GM19043 (cell line): ENCODE results near the gene ATP6V1C2.
"Not testable (repeated sequence)": the region's sequence is repeated elsewhere in the genome, so short reads cannot be mapped to it uniquely, and the experiment has no call there.

Experiments used
- ATAC-seq: cut with Tn5 transposase; IDR thresholded peaks from one replicate; pipeline ENCODE4 v1.9.1; 2021; ENCODE audit warnings: low read depth; ENCODE audit not compliant: unreplicated experiment

The ATP6V1C2 gene

DNA sequence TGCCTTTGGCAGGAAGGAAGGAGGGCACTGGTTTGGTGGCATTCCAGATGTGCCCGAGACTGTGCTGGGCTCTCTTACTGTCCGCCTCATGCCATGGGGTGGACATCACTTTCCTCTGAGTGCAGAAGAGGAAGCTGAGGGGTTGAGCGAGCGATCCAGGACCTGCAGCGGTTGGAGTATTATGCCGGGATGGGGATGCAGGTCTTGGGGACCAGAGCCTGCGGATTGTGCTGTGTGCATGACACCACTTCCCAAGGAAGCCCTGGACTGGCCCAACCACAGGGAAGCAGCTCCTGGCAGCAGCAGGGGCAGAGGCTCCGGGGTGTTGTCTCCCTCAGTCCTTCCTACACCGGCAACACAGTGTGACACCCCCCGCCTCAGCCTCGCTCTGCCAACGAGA is 44.5 kb downstream of the ATP6V1C2 start:
- ATAC-seq: no peak

DNA sequence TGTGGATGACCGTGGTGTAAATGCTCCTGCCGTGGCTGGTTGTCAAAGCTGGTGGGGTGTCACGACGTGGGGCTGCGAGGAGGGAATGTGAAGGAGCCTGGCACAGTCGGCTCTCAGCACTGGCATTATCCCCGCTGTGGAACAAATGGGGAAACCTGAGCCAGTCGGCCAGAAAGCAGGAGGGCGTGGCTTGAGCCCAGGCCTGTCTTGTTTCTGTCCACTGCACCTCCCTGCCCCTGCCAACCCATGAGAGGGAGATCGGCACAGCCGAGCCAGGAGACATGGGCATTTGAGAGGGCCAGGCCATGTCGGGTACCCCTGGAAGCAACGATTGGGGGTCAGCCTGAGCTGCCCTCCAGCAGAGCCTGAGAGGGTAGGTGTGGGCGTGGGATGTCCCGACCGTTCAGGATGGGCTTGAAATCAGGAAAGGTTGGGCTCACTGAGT is 46.7 kb downstream of the ATP6V1C2 start:
- ATAC-seq: no peak

- ATAC-seq: no peak
Observed at GRCh38 chr2:10770956-10771750, 49.7 kb downstream of the ATP6V1C2 start.

- no peak for ATAC-seq
Observed at GRCh38 chr2:10771786-10772185, 50.4 kb downstream of the ATP6V1C2 start.

DNA sequence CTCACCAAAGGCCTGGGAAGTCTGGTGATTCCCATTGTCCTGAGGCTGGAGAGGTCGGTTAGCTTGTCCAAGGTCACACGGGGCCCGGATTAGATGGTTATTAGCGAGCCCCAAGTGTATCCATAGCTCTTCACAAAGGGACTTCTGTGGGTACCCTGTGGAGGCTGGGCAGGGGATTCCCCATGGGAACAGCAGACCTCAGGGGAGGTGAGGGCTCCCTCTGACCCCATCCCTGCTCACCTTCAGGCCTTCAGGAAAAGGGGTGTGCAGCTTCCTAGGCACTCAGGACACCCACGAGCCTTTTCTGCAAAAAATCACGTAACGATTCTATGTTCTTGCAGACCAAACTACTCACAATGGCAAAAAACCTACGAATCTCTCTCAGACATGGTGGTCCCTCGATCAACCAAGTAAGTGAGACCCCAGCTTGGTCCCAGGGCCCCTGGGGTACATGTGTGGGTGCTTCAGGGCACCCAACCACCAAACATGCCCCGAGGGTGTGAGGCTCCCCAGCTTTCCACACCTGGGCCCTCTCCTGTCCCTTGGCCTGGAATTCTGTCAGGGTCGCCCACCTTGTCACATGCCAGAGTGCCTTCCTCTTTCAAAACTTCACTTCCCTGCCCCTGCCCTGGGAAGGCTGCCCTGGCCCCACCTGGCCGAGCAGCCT is 50.9 kb downstream of the ATP6V1C2 start:
- no peak for ATAC-seq

DNA sequence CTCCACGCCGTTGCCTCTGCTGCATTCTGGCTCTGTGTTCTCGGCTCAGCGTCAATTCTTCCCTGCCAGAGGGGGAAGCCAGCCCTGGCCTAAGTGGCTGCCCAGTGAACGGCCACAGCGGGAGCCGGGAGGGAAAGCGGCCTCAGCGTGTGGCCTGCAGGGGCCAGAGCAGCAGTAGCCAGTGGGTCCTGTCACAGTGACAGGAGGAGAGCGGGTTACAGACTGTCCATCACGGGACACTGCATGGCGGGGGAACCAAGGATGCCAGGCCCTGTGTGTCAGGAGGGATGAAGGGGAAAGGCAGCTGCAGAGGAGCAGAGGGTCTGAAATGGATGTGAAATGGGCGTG is 51.4 kb downstream of the ATP6V1C2 start:
- no peak for ATAC-seq

GRCh38 chr2:10773821-10774341 is 52.5 kb downstream of the ATP6V1C2 start:
- no peak for ATAC-seq

DNA sequence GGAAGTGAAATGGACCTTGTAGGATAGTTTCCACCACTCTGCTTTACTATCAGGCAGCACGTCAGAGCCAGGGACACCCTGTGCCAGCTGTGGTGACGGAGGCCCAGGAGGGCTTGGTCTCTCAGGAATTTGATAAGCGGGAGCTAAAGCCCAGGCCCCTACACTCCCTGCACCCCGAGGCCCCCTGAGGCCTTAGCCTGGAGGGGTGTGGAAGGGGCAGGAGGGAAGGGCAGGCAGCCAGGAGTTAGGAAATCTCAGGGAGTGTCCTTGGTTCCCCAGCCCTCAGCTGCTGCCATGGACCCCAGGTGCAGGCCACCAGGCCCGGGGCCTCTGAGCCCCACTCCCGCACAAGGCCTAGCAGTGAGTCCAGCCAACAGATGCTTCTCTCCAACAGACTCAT is 53.0 kb downstream of the ATP6V1C2 start:
- ATAC-seq: no peak

DNA sequence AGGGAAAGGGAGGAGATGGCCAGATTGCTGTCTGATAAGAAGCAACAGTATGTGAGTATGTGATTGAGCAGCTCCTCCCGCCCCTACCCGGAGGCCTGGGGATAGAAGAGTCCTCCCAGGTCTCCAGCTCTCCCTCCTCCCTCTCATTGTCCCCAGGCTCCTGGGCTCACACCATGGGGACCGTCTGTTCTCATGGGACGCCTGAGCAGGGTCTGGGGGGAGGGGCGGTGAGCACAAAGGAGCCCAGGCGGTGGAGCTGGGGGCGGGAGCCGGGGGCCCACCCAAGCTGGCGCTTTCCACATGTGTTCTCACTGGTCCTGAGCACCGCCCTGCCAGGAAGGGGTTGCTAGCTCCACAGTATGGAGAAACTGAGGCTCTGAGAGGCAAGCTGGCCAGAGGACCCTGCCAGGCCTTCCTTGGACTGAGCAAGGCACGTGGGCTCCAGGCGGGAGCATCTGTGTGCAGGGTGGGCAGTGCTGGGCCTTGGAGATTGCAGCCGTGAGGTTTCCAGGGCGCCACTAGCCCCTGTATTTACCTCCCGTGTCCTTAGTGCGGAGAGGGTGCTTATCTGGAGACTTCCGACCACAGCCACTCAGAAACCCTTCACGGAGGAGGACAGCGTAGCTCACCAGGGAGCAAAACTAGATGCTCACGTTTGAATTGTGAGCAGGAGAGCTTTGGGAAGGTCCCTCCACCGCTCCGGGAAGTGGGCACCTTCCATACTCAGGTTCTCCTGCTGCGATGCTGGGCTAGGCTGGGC is 53.8 kb downstream of the ATP6V1C2 start:
- no peak for ATAC-seq

DNA sequence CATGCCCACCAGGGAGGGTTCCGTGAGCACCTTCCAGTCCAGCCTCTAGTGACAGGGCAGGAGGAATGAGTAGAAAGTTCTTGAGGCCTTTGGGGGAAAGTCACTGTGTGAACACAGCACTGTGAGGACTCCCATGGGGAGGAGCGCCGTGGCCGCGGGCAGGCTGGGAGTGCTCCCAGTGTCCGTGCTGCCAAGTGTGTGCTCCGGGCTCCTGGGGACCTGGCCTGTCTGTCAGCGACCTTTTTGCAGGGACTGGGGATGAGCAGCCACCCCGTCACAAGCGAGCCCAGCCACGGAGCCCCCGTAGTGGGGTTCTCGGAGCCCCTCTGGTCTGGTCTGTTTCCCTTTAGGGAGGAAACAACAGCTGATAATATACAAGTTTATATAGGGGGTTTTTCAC is 54.4 kb downstream of the ATP6V1C2 start:
- no peak for ATAC-seq

GRCh38 chr2:10776231-10776977 is 55.0 kb downstream of the ATP6V1C2 start:
- no peak for ATAC-seq

GRCh38 chr2:10777111-10777841 is 55.8 kb downstream of the ATP6V1C2 start:
- ATAC-seq: no peak

DNA sequence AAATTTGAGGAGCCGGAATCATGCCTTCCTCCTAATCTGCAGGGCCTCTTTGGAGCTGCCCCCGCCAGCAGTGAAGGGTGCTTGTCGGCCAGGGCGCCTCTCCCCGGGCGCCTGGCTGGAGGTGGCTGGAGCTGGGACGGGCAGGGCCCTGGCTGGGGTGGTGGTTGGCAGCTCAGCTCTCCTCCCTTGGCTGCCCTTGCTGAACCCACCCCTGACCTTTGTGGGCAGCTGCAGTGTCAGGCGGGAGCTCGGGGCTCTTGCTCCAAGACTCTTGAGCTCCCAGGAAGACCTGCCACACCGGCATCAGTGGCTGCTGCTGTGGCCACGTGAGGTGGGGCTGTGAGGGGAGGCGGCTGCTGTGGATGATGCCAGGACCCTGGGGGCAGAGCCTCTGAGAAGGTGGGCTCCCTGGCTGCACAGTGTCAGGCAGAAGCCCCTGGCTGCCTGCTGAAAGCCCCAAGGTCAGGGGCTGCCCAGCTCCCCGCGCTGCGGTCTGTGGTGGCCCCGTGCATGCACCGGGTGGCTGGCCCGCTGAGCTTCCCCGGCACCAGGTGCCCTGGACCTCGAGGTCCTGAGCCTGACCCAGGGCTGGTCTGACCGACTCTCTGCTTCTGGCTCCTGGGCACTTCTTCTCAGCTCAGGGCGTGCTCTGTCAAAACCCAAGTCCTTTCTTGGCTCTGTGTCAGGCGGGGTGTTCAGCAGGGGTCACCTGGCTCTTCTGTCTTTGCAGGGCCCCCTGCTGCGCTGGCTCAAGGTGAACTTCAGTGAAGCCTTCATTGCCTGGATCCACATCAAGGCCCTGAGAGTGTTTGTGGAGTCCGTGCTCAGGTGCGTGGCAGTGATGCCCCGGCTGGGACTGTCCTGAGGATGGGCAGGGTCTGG is 56.7 kb downstream of the ATP6V1C2 start:
- ATAC-seq: no peak

- no peak for ATAC-seq
Observed at GRCh38 chr2:10778724-10779115, 57.3 kb downstream of the ATP6V1C2 start.

DNA sequence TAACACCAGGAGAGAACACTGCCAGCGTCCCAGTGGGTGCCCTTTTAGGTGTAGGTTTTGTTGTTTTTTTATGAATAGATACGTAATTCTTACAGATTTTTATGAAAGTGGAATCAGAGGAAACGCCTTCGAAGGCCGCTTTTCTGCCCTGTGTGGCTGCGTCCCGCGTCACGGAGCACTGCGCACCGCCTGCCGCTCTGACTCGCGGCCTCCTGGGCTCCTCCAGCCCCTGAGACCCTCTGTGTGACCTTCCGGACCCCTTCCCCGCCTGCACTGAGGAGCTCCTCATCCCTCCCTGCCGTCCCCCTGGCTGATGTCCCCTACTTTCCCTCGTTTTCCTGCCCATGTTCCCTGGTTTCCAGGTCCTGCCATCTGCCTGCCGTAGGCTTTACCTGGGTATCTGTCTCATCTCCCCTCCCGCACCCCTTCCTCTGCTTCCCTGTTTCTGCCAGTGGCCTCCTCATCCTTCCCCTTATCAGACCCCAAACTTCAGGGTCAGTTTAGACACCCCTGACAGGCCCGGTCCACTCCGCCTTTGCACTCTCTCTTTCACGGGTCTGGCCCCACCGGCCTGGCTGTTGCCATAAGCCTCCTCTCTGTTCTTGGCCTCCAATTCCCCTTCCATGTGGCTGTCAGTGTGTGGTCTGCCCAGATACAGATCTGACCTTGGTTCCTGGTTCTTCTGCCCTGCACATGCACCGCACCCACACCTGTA is 58.5 kb downstream of the ATP6V1C2 start:
- no peak for ATAC-seq

DNA sequence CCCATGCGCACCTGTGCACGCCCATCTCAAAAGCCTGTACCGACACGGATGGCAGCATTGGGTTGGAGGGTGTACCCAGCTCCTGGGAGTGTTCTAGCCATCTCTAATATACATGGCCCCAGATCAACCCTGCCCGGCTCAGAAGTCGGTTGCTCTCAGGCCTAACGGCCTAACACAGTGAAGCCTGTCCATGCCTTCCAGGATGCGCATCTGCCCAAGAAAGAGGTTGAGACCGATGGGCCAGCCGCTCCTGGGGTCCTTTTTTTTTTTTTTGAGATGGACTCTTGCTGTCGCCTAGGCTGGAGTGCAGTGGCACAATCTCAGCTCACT is 59.0 kb downstream of the ATP6V1C2 start:
- ATAC-seq: no peak

DNA sequence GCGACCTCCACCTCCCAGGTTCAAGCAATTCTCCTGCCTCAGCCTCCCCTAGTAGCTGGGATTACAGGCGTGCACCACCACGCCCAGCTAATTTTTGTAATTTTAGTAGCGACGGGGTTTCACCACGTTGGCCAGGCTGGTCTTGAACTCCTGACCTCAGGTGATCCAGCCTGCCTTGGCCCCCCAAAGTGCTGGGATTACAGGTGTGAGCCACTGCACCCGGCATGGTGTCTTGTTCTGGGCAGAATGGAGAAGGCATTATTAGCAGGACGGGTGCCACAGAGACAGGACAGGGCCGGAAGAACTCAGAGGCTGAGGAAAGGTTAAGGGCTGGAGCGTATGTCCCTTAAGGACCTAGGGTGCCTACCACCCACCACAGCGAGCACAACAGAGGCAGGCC is 59.4 kb downstream of the ATP6V1C2 start:
- not testable (repeated sequence) for ATAC-seq

- ATAC-seq: no peak
Observed at GRCh38 chr2:10781746-10782145, 60.3 kb downstream of the ATP6V1C2 start.
